Measurements from ENCODE around the gene SMARCA2.

- TF ChIP-seq POLR2A (IDR thresholded peaks at IDR 0.05; ENCODE audit: low read depth) (no peak), CTCF (IDR thresholded peaks at IDR 0.05) (no peak), EP300 (IDR thresholded peaks at IDR 0.05) (no peak)
Observed at GRCh38 chr9:2047916-2048315, 32.8 kb downstream of the SMARCA2 start.

Data from esophagus muscularis mucosa (tissue), 4 donors.